Activated CD4-positive, CD25-positive, alpha-beta regulatory T cell treated with anti-CD3 and anti-CD28 coated beads, Interleukin-2, amount 50 U/mL, for 24 hours (primary cell): ENCODE data around the gene PRR11.
"Not testable (repeated sequence)": the region's sequence is repeated elsewhere in the genome, so short reads cannot be mapped to it uniquely, and the experiment has no call there.

Experiments
- ATAC-seq, 2 donors: fragments of 150-1000 bp; cut with Tn5 transposase; one replicate each; pipeline ENCODE4 v1.10.0; 2021; ENCODE audit warnings: mild to moderate bottlenecking in 1 of 2, moderate library complexity in 1 of 2

PRR11 gene

GRCh38 chr17:59152925-59153324, 2.6 kb upstream of the PRR11 start:
- ATAC-seq = no peak

- ATAC-seq = no peak
Observed at GRCh38 chr17:59154292-59154720, 1.2 kb upstream of the PRR11 start.

GRCh38 chr17:59154721-59155438, 666 bp upstream of the PRR11 start, which contains the start of gene SKA2:
Gene SKA2 (minus strand): TSS chr17:59155186. CDS start chr17:59155163, 23 bp downstream.
- ATAC-seq = peak; percentile 85

DNA sequence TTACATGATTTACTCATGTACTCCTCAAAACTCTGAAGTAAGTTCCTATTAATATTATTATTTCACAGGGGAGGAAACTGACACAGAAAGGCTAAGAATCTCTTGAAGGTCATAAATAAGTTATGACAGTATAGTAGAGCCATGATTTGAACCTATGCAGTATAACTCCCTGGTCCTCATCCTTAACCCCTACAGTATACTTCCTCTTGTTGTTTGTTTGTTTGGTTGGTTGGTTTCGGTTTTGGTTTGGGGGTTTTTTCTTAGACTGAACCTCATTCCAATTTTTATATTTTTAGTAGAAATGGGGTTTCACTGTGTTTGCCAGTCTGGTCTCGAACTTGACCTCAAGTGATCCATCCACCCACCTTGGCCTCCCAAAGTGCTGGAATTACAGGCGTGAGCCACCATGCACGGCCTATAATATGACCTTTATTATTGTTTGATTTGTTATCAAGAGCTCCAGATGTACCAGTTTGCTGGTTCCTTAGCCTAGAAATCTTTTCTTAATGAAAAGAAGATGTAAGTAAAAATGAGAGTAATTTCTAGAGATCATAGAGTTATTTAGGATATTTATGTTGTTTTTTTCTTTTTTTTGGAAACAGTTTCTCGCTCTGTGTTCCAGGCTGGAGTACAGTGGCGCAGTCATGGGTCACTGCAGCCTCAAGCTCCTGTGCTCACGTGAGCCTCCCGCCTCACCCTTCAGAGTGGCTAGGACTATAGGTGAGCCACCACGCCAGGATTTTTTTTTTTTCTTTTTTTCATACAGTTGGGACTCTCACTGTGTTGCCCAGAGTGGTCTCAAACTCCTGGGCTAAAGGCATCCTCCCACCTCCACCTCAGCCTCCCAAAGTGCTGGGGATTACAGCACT, 4.8 kb downstream of the PRR11 start:
- no peak for ATAC-seq

- no peak for ATAC-seq
Observed at GRCh38 chr17:59161477-59161876, 5.9 kb downstream of the PRR11 start.

DNA sequence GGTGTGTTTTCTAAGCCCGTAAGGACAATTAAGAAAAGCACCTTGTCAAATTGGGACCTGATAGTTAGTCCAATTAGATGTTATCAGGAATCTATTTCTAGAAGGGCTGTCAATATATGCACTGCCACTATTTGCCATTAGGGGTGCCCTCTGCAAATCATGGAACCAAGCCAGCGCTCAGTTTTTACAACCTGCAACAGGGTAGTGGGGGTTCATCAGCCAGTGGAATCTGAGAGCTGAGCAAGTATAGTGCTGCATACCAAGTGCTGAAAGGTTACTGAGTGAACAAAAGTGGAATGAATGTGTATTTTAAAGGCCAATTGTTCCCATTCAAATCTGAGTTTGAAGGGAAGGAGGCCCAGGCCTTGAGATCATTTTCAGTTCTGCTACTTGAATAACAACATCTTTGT, 10.4 kb downstream of the PRR11 start:
- peak; percentile 68 to 84 for ATAC-seq

DNA sequence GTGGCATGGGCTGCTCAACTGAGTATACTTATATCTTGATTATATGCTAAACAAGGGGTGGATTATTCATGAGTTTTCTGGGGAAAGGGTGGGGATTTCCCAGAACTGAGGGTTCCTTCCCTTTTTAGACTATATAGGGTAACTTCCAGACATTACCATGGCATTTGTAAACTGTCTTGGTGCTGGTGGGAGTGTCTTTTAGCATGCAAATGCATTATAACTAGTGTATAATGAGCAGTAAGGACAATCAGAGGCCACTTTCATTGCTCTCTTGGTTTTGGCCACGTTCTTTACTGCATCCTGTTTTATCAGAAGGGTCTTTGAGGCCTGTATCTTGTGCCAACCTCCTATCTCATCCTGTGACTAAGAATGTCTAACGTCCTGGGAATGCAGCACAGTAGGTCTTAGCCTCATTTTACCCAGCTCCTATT, 12.0 kb downstream of the PRR11 start:
- no peak for ATAC-seq

- no peak for ATAC-seq
Observed at GRCh38 chr17:59172436-59173004, 17.0 kb downstream of the PRR11 start.

DNA sequence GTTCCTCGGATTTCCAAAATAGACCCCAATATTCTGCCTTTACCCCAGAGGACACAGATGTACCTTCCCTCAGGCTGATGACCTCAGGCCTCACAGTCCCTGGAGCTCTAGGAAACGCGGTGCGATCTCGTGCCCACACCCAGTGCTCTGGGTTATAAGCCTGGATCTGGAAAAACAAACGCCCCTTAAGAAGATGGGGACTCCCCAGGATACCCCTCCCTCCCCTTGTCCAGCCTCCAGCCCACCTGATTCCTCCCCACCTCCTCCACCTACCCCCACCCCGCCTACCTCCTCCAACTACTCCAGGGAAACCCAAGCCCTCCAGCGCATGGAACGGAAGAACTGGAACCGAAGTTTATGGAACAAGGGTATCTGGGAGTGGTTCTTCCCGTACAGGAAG, 19.1 kb downstream of the PRR11 start:
- ATAC-seq = no peak

- ATAC-seq = no peak
Observed at GRCh38 chr17:59175076-59175475, 19.5 kb downstream of the PRR11 start.

DNA sequence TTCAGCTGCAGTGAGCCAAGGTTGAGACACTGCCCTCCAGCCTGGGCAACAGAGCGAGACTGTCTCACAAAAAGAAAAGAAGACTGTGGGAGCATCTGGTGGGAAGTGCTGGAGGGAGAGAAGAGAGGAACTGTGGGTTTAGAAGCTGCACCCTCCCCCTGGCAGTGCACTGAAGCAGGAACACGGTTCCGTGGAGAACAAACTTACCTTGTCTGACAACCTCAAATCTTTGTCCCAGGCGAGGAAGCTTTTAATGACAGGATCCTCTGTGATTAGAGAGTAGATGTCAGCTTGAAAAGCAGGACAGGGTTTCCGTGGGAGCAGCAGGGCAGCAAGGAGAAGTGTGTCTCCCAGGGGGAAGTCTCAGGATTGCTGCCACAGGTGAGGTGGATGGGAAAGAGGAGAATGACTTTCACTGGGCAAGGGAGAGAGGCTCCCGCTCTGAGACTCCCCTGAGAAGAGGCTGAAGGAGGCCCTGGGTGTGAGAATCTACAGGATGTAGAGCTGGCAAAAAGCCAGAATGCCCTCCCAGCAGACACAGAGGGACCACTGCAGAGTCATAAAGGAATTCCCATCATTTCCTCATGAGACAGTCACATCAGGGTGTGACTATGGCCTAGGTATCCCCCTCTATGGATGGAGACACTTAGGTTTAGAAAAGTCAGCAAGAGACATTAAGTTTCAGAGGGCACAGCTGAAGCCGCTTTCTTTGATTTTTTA, 22.9 kb downstream of the PRR11 start:
- no peak for ATAC-seq

DNA sequence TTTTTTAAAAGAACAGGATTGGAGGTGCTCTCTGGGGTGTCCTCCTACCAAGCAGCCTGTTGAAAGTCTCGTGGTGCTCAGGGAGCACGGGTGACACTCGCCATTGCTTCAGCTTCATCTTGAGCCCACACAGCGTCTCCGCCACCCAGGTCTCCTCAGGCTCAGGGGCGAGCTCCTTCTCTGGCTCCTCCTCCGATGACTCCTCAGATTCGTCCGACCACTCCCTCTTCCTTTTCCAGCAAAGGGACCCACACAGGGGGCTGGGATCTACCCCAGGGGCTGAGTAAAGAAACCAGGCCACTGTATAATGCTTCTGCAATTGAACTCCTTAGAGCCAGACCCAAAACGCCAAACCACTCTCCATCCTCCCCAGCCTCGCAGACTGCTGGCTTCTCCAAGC, 24.1 kb downstream of the PRR11 start:
- ATAC-seq = not testable (repeated sequence)

GRCh38 chr17:59180626-59181025, 25.1 kb downstream of the PRR11 start:
- no peak for ATAC-seq

DNA sequence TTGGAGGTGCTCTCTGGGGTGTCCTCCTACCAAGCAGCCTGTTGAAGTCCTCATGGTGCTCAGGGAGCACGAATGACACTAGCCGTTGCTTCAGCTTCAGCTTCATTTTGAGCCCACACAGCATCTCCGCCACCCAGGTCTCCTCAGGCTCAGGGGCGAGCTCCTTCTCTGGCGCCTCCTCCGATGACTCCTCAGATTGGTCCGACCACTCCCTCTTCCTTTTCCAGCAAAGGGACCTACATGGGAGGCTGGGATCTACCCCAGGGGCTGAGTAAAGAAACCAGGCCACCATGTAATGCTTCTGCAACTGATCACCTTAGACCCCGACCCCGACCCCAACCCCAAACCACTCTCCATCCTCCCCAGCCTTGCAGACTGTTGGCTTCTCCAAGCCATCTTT, 25.9 kb downstream of the PRR11 start:
- no peak for ATAC-seq

- no peak for ATAC-seq
Observed at GRCh38 chr17:59185997-59186396, 30.5 kb downstream of the PRR11 start.

DNA sequence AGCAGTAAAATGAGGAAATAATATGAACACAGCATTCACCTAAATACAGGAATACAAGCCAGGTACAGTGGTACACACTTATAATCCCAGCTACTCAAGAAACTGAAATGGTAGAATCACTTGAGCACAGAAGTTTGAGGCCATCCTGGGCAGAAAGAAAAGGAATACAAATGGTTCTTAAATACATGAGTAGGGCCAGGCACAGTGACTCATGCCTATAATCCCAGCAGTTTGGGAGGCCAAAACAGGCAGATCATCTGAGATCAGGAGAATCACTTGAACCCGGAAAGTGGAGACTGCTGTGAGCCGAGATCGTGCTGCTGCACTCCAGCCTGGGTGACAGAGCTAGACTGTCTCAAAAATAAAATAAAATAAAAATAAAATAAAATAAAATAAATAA, 31.3 kb downstream of the PRR11 start:
- ATAC-seq = no peak

DNA sequence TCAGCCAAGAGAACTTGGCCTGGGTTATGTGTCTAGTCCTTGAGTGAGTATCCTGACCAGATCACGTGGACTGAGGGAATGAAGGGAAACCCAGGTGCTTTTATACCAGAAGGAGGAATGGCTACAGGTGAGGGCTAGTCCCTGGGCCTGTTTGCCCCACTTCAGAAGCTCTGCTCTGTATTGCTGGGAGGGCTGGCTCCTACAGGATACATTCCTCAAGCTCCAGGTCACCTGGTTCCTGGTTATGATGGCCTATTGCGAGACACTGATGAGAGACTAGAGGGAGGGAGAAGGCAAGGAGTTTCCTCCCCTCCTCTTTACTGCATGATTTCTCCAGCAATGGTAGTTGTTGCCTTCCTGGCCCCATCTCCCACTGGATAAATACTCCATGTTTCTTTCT, 35.3 kb downstream of the PRR11 start:
- no peak for ATAC-seq

GRCh38 chr17:59193336-59193862, 37.9 kb downstream of the PRR11 start:
- ATAC-seq = no peak

- ATAC-seq = no peak
Observed at GRCh38 chr17:59199398-59199797, 43.9 kb downstream of the PRR11 start.

DNA sequence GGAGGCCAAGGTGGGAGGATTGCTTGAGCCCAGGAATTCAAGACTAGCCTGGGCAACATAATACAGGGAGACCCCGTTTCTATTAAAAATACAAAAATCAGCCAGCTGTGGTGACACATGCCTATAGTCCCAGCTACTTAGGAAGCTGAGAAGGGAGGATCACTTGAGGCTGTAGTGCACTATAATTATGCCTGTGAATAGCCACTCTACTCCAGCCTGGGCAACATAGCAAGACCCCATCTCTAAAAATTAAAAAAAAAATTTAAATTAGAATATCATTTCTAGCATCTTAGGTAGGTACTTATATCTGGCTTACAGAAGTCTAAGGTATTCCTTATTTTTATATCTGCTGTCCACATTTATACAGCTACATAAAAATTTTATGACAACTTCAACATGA, 46.8 kb downstream of the PRR11 start:
- ATAC-seq = no peak

DNA sequence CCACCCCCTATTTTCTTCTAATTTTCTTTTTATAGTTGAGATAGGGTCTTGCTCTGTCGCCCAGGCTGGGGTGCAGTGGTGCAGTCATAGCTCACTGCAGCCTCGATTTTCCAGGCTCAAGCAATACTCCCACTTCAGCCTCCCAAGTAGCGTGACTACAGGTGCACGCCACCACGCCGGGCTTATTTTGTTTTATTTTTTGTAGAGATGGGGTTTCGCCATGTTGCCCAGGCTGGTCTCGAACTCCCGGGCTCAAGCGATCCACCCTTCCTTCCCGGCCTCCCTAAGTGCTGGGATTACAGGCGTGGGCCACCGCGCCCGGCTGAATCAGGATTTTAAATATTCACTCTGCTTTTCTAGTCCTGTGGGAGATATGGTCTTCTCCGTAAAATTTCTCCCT, 63.8 kb downstream of the PRR11 start:
- ATAC-seq = no peak

- no peak for ATAC-seq
Observed at GRCh38 chr17:59219992-59220327, 64.4 kb downstream of the PRR11 start.
